ENCODE measurements around the gene LGALS7B. TPM values are rescaled to one million over a fixed set of nuclear protein-coding genes. Genes with fewer than 3 reads are reported as not detected.

The LGALS7B gene
- total and polyA plus RNA-seq, 10 of the 15 experiments (the other 5 are each of a cell fraction or from before 2014, with no cell fraction given): not detected

DNA sequence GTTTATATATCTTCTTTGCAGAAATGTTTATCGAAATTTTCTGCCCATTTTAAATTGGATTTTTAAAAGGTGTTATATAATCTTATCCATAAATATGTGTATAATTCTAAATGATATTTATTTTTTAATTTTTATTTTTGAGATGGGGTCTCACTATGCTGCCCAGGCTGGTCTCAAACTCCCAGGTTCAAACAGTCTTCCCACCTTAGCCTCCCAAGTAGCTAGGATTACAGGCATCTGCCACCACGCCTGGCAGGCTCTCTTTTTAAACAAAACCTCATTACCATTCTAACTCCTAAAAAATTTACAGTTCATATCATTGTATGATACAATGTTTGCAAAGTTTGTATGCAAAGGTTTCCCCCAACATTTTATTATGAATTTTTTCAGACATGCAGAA is 7.2 kb downstream of the LGALS7B start:
- no TSS peak for BruUV-seq (replicated peaks)
- no peak for ATAC-seq
- no peak for TF ChIP-seq NFYA (IDR thresholded peaks at IDR 0.05; ENCODE audit: borderline replicate concordance, low read depth, low read length)
- TF ChIP-seq BACH1 (IDR thresholded peaks at IDR 0.05; ENCODE audit: borderline replicate concordance): no peak
- no peak for TF ChIP-seq TCF7 (IDR thresholded peaks at IDR 0.05; ENCODE audit: borderline replicate concordance)
- no peak for TF ChIP-seq ZNF622 (IDR thresholded peaks at IDR 0.05)
- no peak for TF ChIP-seq RFX5 (IDR thresholded peaks at IDR 0.05; ENCODE audit: low read depth, low read length)
- no peak for TF ChIP-seq POLR2AphosphoS2 (IDR thresholded peaks at IDR 0.05; ENCODE audit: low read depth, low read length)
- TF ChIP-seq, protein P1, sequence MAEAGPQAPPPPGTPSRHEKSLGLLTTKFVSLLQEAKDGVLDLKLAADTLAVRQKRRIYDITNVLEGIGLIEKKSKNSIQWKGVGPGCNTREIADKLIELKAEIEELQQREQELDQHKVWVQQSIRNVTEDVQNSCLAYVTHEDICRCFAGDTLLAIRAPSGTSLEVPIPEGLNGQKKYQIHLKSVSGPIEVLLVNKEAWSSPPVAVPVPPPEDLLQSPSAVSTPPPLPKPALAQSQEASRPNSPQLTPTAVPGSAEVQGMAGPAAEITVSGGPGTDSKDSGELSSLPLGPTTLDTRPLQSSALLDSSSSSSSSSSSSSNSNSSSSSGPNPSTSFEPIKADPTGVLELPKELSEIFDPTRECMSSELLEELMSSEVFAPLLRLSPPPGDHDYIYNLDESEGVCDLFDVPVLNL (IDR thresholded peaks at IDR 0.05; ENCODE audit: low read depth, low read length): no peak
- no peak for TF ChIP-seq ESRRA (IDR thresholded peaks at IDR 0.05; ENCODE audit: low read length)
- TF ChIP-seq LARP7 (IDR thresholded peaks at IDR 0.05): no peak
- no peak for TF ChIP-seq JUNB (IDR thresholded peaks at IDR 0.05)
- TF ChIP-seq CHD2 (IDR thresholded peaks at IDR 0.05; ENCODE audit: borderline replicate concordance, low read depth, low read length): no peak
- TF ChIP-seq FOXM1 (IDR thresholded peaks at IDR 0.05; ENCODE audit: low read depth, low read length): no peak
- no peak for TF ChIP-seq MTA3 (IDR thresholded peaks at IDR 0.05; ENCODE audit: borderline replicate concordance, low read length)
- TF ChIP-seq SUZ12 (IDR thresholded peaks at IDR 0.05; ENCODE audit: unreplicated experiment): no peak
- TF ChIP-seq, protein P2, sequence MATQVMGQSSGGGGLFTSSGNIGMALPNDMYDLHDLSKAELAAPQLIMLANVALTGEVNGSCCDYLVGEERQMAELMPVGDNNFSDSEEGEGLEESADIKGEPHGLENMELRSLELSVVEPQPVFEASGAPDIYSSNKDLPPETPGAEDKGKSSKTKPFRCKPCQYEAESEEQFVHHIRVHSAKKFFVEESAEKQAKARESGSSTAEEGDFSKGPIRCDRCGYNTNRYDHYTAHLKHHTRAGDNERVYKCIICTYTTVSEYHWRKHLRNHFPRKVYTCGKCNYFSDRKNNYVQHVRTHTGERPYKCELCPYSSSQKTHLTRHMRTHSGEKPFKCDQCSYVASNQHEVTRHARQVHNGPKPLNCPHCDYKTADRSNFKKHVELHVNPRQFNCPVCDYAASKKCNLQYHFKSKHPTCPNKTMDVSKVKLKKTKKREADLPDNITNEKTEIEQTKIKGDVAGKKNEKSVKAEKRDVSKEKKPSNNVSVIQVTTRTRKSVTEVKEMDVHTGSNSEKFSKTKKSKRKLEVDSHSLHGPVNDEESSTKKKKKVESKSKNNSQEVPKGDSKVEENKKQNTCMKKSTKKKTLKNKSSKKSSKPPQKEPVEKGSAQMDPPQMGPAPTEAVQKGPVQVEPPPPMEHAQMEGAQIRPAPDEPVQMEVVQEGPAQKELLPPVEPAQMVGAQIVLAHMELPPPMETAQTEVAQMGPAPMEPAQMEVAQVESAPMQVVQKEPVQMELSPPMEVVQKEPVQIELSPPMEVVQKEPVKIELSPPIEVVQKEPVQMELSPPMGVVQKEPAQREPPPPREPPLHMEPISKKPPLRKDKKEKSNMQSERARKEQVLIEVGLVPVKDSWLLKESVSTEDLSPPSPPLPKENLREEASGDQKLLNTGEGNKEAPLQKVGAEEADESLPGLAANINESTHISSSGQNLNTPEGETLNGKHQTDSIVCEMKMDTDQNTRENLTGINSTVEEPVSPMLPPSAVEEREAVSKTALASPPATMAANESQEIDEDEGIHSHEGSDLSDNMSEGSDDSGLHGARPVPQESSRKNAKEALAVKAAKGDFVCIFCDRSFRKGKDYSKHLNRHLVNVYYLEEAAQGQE (IDR thresholded peaks at IDR 0.05; ENCODE audit: low read depth, low read length): no peak
- TF ChIP-seq, protein P3, sequence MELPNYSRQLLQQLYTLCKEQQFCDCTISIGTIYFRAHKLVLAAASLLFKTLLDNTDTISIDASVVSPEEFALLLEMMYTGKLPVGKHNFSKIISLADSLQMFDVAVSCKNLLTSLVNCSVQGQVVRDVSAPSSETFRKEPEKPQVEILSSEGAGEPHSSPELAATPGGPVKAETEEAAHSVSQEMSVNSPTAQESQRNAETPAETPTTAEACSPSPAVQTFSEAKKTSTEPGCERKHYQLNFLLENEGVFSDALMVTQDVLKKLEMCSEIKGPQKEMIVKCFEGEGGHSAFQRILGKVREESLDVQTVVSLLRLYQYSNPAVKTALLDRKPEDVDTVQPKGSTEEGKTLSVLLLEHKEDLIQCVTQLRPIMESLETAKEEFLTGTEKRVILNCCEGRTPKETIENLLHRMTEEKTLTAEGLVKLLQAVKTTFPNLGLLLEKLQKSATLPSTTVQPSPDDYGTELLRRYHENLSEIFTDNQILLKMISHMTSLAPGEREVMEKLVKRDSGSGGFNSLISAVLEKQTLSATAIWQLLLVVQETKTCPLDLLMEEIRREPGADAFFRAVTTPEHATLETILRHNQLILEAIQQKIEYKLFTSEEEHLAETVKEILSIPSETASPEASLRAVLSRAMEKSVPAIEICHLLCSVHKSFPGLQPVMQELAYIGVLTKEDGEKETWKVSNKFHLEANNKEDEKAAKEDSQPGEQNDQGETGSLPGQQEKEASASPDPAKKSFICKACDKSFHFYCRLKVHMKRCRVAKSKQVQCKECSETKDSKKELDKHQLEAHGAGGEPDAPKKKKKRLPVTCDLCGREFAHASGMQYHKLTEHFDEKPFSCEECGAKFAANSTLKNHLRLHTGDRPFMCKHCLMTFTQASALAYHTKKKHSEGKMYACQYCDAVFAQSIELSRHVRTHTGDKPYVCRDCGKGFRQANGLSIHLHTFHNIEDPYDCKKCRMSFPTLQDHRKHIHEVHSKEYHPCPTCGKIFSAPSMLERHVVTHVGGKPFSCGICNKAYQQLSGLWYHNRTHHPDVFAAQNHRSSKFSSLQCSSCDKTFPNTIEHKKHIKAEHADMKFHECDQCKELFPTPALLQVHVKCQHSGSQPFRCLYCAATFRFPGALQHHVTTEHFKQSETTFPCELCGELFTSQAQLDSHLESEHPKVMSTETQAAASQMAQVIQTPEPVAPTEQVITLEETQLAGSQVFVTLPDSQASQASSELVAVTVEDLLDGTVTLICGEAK (IDR thresholded peaks at IDR 0.05; ENCODE audit: borderline replicate concordance): no peak
- no peak for TF ChIP-seq RUNX3 (IDR thresholded peaks at IDR 0.05; ENCODE audit: low read length)
- TF ChIP-seq NFXL1 (IDR thresholded peaks at IDR 0.05; ENCODE audit: borderline replicate concordance): no peak

More for the DNA sequence above, 7.2 kb downstream of the LGALS7B start:
- in situ Hi-C loops (cut with MboI): no loop called here
- no peak overlapping the region for H3K27ac ChIP-seq (ENCODE audit: control insufficient read depth, insufficient read depth)
- ChIA-PET RAD21 (ENCODE audit: unreplicated experiment) (no interaction called here), SMC1A (ENCODE audit: uncharacterized antibody, unreplicated experiment) (no interaction called here), CTCF (no interaction called here), POLR2A (no interaction called here)
- no peaks in the 10 kb centered on the region for H3K79me2 ChIP-seq (ENCODE audit: control insufficient read depth, insufficient read depth, low read length)
- FAIRE-seq (no peak), DNase-seq (ENCODE audit: low read depth, low spot score) (no peak)
- WGBS (ENCODE audit: insufficient coverage, insufficient replicate concordance, low lambda C conversion rate, missing lambda C conversion rate): 2% methylated on average over 2 of the region's 2 CpGs
- intact Hi-C loops (cut with micrococcal nuclease; ENCODE audit: unreplicated experiment): no loop called here
- H4K20me1 ChIP-seq (ENCODE audit: control insufficient read depth, insufficient read depth): no peaks in the 10 kb centered on the region
- no peaks in the 10 kb centered on the region for H3K4me1 ChIP-seq (ENCODE audit: control insufficient read depth, insufficient read depth, low read length)
- no peaks in the 10 kb centered on the region for H3K27me3 ChIP-seq (replicated peaks in 1 of 2; ENCODE audit: control insufficient read depth in 2 of 2, insufficient read depth in 2 of 2, low read length in 1 of 2)
- H2AFZ ChIP-seq (ENCODE audit: control insufficient read depth, low read depth, low read length): no peak overlapping the region
- no peak overlapping the region for H3K4me3 ChIP-seq
- H3K4me2 ChIP-seq (ENCODE audit: control insufficient read depth, insufficient read depth): no peak overlapping the region
- H3K9ac ChIP-seq (ENCODE audit: control insufficient read depth, insufficient read depth, low read length): no peak overlapping the region
- no peaks in the 10 kb centered on the region for H3K36me3 ChIP-seq (ENCODE audit: control insufficient read depth in 2 of 2, insufficient read depth in 2 of 2, low read length in 1 of 2)
- no peaks in the 10 kb centered on the region; the same call in 2 of the 3 replicates for H3K9me3 ChIP-seq (replicated peaks; ENCODE audit: control insufficient read depth, insufficient read depth, low read length)

Measured in GM12878 (cell line).